ENCODE results near the gene KPTN.
"Not testable (repeated sequence)": the region's sequence is repeated elsewhere in the genome, so short reads cannot be mapped to it uniquely, and the experiment has no call there.

The KPTN gene

GRCh38 chr19:47491358-47492136 lies 7.5 kb upstream of the KPTN start:
- no peak for DNase-seq (ENCODE audit: low spot score)

- DNase-seq (ENCODE audit: low spot score), result no peak
These were observed 6.8 kb upstream of the KPTN start for GRCh38 chr19:47490847-47491246.

- DNase-seq (ENCODE audit: low spot score), result no peak
These were observed 6.0 kb upstream of the KPTN start for GRCh38 chr19:47490031-47490430.

GRCh38 chr19:47489072-47489914 lies 5.3 kb upstream of the KPTN start:
- DNase-seq (ENCODE audit: low spot score), result no peak

- DNase-seq (ENCODE audit: low spot score), result no peak
These were observed 3.8 kb upstream of the KPTN start for GRCh38 chr19:47487551-47488515.

- DNase-seq (ENCODE audit: low spot score), result no peak
These were observed 2.9 kb upstream of the KPTN start for GRCh38 chr19:47486900-47487299.

- not testable (repeated sequence) for DNase-seq (ENCODE audit: low spot score)
These were observed 2.2 kb upstream of the KPTN start for GRCh38 chr19:47486220-47486619.

GRCh38 chr19:47485210-47485609 lies 1.2 kb upstream of the KPTN start:
- no peak for DNase-seq (ENCODE audit: low spot score)

GRCh38 chr19:47483200-47483599 lies 819 bp downstream of the KPTN start:
- no peak for DNase-seq (ENCODE audit: low spot score)

GRCh38 chr19:47481460-47482052 lies 2.5 kb downstream of the KPTN start:
- DNase-seq (ENCODE audit: low spot score), result no peak

- no peak for DNase-seq (ENCODE audit: low spot score)
These were observed 3.4 kb downstream of the KPTN start for GRCh38 chr19:47480658-47481057.

GRCh38 chr19:47479701-47480503 lies 4.1 kb downstream of the KPTN start:
- no peak for DNase-seq (ENCODE audit: low spot score)

GRCh38 chr19:47476438-47476972 lies 7.5 kb downstream of the KPTN start:
- no peak for DNase-seq (ENCODE audit: low spot score)

GRCh38 chr19:47475465-47475864 lies 8.6 kb downstream of the KPTN start:
- no peak for DNase-seq (ENCODE audit: low spot score)

- DNase-seq (ENCODE audit: low spot score), result no peak
These were observed 10.7 kb downstream of the KPTN start for GRCh38 chr19:47473336-47473735.

GRCh38 chr19:47471733-47472457 lies 12.1 kb downstream of the KPTN start, which contains the start of gene SLC8A2:
TSS of gene SLC8A2 (minus strand) at chr19:47471893. CDS start at chr19:47466403, 5,490 bp downstream.
- DNase-seq (ENCODE audit: low spot score), result peak; percentile 38

- DNase-seq (ENCODE audit: low spot score), result no peak
These were observed 12.7 kb downstream of the KPTN start for GRCh38 chr19:47471381-47471732.

- no peak for DNase-seq (ENCODE audit: low spot score)
These were observed 13.4 kb downstream of the KPTN start for GRCh38 chr19:47470447-47471195.

- no peak for DNase-seq (ENCODE audit: low spot score)
These were observed 14.3 kb downstream of the KPTN start for GRCh38 chr19:47469719-47470118.

All from CD4-positive, alpha-beta T cell treated with Interleukin-15 for 4 hours (primary cell).